ENCODE measurements around the gene CYFIP2. TPM values are rescaled to one million over a fixed set of nuclear protein-coding genes. Genes with fewer than 3 reads are reported as not detected.

Gene CYFIP2
- total and polyA plus RNA-seq, 2 of the 13 experiments (the other 11 are each of a cell fraction or from before 2014, with no cell fraction given), result 22.6 to 30.3 TPM

DNA sequence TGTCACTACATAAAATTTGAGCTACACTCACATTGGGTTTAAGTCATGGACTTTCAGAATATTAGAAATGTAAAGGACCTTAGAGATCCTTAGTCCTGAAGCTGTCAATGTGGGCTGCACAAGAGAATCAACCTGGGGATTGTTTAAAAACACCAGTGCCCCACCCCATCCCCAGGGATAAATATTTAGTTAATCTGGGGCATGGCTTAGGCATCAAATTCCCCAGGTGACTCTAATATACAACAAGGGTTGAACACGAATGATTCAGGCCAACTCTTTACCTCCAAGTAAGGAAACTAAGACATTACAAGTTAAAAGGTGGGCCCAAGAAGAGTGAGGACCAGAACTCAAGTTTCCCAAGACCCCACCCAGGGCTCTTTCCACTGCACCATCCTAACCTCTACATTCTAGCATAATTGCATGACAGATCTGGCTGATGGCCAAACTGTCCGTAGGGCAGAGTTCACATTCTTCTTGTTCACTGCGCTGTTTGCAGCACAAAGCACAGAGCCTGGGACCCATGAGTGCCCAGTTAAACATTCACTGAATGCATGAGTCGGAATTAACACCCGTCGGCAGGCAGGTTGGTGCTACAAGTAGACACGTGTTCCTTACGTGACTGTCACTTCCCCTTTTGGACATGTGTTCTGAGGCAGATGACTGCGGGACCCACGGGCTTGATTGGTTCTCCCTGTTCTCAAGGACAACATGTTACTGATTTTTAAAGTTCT lies 25.2 kb downstream of the CYFIP2 start (continued):
- TF ChIP-seq, protein P1, sequence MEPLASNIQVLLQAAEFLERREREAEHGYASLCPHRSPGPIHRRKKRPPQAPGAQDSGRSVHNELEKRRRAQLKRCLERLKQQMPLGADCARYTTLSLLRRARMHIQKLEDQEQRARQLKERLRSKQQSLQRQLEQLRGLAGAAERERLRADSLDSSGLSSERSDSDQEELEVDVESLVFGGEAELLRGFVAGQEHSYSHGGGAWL (CRISPR knock-in tag; IDR thresholded peaks at IDR 0.05), result peak; percentile 85; the same call in 1 of the 2 replicates
- TF ChIP-seq, protein P2, sequence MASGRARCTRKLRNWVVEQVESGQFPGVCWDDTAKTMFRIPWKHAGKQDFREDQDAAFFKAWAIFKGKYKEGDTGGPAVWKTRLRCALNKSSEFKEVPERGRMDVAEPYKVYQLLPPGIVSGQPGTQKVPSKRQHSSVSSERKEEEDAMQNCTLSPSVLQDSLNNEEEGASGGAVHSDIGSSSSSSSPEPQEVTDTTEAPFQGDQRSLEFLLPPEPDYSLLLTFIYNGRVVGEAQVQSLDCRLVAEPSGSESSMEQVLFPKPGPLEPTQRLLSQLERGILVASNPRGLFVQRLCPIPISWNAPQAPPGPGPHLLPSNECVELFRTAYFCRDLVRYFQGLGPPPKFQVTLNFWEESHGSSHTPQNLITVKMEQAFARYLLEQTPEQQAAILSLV (CRISPR knock-in tag; IDR thresholded peaks at IDR 0.05; ENCODE audit: borderline replicate concordance), result peak; percentile 71; the same call in 1 of the 2 replicates
- TF ChIP-seq ZHX1 (CRISPR knock-in tag; IDR thresholded peaks at IDR 0.05; ENCODE audit: low read depth) (peak; percentile 70; the same call in 1 of the 2 replicates), ZNF556 (CRISPR knock-in tag; IDR thresholded peaks at IDR 0.05; ENCODE audit: borderline replicate concordance) (peak; percentile 93; the same call in 1 of the 2 replicates), ZNF562 (CRISPR knock-in tag; IDR thresholded peaks at IDR 0.05; ENCODE audit: borderline replicate concordance) (no peak), NRL (CRISPR knock-in tag; IDR thresholded peaks at IDR 0.05; ENCODE audit: borderline replicate concordance) (no peak), TBX3 (IDR thresholded peaks at IDR 0.05; ENCODE audit: borderline replicate concordance) (peak; percentile 94), DMAP1 (CRISPR knock-in tag; IDR thresholded peaks at IDR 0.05) (peak; percentile 73; the same call in 1 of the 2 replicates), CEBPB (IDR thresholded peaks at IDR 0.05; ENCODE audit: borderline replicate concordance, low read depth, low read length) (peak; percentile 71), ELF3 (CRISPR knock-in tag; IDR thresholded peaks at IDR 0.05) (peak; percentile 95), ZNF780A (CRISPR knock-in tag; IDR thresholded peaks at IDR 0.05) (peak; percentile 78; the same call in 1 of the 2 replicates), ZNF724P (CRISPR knock-in tag; IDR thresholded peaks at IDR 0.05; ENCODE audit: borderline replicate concordance) (peak; percentile 84), ZNF101 (CRISPR knock-in tag; IDR thresholded peaks at IDR 0.05; ENCODE audit: borderline replicate concordance, low read depth) (no peak; the same call in 1 of the 2 replicates)
- TF ChIP-seq, protein P3, sequence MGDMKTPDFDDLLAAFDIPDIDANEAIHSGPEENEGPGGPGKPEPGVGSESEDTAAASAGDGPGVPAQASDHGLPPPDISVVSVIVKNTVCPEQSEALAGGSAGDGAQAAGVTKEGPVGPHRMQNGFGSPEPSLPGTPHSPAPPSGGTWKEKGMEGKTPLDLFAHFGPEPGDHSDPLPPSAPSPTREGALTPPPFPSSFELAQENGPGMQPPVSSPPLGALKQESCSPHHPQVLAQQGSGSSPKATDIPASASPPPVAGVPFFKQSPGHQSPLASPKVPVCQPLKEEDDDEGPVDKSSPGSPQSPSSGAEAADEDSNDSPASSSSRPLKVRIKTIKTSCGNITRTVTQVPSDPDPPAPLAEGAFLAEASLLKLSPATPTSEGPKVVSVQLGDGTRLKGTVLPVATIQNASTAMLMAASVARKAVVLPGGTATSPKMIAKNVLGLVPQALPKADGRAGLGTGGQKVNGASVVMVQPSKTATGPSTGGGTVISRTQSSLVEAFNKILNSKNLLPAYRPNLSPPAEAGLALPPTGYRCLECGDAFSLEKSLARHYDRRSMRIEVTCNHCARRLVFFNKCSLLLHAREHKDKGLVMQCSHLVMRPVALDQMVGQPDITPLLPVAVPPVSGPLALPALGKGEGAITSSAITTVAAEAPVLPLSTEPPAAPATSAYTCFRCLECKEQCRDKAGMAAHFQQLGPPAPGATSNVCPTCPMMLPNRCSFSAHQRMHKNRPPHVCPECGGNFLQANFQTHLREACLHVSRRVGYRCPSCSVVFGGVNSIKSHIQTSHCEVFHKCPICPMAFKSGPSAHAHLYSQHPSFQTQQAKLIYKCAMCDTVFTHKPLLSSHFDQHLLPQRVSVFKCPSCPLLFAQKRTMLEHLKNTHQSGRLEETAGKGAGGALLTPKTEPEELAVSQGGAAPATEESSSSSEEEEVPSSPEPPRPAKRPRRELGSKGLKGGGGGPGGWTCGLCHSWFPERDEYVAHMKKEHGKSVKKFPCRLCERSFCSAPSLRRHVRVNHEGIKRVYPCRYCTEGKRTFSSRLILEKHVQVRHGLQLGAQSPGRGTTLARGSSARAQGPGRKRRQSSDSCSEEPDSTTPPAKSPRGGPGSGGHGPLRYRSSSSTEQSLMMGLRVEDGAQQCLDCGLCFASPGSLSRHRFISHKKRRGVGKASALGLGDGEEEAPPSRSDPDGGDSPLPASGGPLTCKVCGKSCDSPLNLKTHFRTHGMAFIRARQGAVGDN (CRISPR knock-in tag; IDR thresholded peaks at IDR 0.05), result peak; percentile 61; the same call in 1 of the 2 replicates
- TF ChIP-seq, protein P4, sequence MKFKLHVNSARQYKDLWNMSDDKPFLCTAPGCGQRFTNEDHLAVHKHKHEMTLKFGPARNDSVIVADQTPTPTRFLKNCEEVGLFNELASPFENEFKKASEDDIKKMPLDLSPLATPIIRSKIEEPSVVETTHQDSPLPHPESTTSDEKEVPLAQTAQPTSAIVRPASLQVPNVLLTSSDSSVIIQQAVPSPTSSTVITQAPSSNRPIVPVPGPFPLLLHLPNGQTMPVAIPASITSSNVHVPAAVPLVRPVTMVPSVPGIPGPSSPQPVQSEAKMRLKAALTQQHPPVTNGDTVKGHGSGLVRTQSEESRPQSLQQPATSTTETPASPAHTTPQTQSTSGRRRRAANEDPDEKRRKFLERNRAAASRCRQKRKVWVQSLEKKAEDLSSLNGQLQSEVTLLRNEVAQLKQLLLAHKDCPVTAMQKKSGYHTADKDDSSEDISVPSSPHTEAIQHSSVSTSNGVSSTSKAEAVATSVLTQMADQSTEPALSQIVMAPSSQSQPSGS (CRISPR knock-in tag; IDR thresholded peaks at IDR 0.05), result peak; percentile 88
